HG03064 (cell line): ENCODE data around the gene DDX60.
"Not testable (repeated sequence)": the region's sequence is repeated elsewhere in the genome, so short reads cannot be mapped to it uniquely, and the experiment has no call there.

ENCODE experiments used
- ATAC-seq: cut with Tn5 transposase; IDR thresholded peaks from one replicate; pipeline ENCODE4 v1.9.1; 2021; ENCODE audit warnings: low read depth; ENCODE audit not compliant: unreplicated experiment

Gene DDX60, protein sequence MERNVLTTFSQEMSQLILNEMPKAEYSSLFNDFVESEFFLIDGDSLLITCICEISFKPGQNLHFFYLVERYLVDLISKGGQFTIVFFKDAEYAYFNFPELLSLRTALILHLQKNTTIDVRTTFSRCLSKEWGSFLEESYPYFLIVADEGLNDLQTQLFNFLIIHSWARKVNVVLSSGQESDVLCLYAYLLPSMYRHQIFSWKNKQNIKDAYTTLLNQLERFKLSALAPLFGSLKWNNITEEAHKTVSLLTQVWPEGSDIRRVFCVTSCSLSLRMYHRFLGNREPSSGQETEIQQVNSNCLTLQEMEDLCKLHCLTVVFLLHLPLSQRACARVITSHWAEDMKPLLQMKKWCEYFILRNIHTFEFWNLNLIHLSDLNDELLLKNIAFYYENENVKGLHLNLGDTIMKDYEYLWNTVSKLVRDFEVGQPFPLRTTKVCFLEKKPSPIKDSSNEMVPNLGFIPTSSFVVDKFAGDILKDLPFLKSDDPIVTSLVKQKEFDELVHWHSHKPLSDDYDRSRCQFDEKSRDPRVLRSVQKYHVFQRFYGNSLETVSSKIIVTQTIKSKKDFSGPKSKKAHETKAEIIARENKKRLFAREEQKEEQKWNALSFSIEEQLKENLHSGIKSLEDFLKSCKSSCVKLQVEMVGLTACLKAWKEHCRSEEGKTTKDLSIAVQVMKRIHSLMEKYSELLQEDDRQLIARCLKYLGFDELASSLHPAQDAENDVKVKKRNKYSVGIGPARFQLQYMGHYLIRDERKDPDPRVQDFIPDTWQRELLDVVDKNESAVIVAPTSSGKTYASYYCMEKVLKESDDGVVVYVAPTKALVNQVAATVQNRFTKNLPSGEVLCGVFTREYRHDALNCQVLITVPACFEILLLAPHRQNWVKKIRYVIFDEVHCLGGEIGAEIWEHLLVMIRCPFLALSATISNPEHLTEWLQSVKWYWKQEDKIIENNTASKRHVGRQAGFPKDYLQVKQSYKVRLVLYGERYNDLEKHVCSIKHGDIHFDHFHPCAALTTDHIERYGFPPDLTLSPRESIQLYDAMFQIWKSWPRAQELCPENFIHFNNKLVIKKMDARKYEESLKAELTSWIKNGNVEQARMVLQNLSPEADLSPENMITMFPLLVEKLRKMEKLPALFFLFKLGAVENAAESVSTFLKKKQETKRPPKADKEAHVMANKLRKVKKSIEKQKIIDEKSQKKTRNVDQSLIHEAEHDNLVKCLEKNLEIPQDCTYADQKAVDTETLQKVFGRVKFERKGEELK (N-terminal part only)

DNA sequence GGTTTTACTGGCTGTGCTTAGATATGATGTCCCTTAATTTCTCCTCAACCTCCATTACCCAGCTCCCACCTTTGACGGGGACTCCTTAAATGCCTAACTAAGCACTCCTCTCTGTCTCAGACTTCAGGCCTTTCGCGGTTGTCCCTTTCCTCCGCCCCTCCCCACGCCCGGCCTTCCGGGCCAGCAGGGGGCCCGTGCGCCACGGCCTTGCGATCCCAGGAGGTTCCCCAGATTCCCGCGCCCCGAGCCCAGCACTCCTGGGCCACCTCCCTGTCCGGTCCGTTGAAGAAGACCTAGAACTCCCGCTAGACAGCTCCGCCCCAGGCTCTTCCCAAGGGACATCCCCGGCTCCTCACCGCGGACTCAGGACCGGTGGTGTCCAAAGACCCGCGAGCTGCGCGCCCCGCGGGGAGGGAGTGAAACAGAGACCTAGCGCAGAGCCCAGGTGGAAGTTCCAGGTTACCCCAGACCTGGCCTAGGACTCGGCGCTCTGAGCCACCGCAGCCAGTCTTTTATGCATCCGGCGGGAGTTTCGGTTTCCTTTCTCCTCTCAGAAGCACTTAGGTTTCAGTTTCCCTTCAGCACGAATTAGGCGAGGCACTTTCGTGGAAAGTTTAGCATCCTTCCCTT, at the start of gene DDX60:
DDX60 (minus strand) TSS at position 487 of the 630 bp plus-strand sequence. CDS start 7,493 bp downstream, outside the sequence.
- ATAC-seq, result peak; percentile 99

DNA sequence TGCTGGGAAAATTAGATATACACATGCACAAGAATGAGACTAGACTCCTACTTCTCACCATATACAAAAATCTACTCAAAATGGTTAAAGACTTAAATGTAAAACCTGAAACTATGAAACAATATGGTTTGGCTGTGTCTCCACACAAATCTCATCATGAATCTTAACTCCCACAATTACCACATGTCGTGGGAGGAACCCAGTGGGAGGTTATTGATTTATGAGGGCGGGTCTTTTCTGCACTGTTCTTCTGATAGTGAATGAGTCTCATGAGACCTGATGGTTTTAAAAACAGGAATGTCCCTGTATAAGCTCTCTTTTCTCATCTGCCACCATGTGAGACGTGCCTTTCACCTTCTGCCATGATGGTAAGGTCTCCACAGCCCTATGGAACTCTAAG, 48.5 kb upstream of the DDX60 start:
- ATAC-seq, result no peak

DNA sequence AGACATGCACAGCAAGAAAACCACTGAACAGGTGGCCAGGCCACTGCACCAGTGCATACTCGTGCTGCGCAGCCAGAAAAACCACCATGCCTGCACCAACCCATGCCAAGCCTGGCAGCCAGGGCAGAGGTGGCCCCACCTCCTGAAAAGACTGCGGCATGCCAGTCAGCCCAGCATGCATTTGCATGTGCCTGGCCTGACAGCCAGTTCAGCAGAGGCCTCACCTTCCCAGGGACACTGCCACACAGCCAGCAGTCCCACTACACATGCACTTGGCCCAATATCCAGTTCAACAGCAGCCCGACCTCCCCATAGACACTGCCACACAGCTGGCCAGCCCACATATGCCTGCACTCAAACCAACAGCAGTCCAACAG, 43.5 kb upstream of the DDX60 start:
- no peak for ATAC-seq

DNA sequence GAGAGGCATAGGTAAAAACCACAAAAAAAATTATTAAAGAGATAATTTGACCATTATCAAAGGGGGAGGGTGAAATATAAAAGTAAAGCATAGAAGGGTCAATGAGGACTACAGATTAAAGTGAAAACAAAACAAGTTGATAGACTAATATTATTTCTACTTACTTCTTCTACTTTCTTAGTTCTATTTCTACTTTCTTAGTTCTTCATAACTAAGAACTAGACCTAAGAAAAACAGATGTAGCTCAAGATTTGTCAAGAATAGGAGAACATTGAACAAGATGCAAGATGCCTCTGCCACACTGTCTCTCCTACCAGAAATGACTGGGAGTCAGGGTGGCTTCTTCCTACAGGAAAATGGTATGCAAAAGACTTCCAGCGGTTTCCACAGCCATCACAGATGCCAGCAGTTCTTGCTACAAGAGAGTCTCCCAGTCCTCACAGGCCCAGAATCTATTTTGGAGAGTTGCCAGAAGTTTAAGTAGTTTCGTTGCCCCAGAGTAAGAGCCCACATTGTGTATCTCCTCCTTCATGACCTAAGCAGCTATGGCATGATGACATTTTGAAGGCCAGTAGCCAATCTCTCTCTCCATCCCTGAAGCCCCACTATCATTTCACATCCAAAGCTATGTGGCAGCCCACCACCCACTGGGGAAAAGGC, 42.9 kb upstream of the DDX60 start:
- peak; percentile 74 for ATAC-seq

DNA sequence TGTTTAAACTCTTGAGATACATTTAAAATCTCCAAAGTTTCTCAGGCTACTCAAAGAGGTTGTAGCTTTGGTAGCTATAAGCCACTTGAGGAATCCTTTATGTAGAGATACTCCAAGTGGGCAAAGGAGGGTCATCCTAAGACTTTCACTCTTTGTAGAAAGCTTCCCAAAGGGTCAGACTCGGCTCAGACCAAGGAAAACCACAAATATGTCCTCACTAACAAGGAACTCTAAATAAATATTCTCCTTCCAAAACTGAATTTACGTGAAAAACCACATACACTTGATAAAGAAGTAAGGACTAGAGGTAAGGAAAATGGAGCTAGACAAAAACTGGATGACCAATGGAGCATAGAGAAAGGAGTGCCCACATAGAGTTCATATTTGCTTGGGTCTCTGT, 41.7 kb upstream of the DDX60 start:
- no peak for ATAC-seq

DNA sequence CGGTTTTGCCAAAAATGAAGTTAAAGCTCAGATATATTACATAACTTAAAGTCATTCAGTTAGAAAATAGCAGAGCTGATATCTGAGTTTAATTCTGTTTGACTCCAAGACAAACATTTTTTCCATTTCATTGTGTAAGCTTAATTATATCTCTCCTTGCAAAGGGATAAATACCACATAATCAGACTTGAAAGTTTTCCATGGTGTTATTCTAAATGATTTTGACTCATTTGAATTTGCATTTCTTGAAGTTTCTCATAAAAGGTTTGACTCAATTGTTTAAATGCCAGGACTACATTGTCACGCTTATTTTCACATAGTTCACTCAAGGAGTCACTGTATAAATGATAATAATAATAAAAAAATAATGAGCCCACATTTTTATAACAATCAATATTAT, 39.4 kb upstream of the DDX60 start:
- no peak for ATAC-seq

DNA sequence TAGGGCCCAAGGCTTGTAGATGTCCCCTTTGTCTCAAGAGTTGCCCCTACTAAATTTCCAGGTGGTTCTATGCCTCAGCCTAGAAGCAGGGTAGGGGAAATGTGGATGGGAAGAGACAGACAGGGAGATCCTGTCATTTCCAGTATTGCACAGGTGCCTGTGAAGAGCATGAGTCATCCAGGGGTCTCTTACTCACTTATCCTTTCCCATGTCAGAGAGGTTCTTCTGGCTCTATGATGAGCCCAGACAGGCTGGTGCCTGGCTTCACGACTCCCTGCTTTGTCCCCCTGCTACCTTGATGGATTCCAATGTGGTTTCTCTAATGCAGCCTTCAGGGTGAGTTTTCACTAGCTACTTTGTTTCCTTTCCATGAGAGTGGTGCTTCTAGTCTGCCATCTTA, 35.2 kb upstream of the DDX60 start:
- ATAC-seq, result no peak

DNA sequence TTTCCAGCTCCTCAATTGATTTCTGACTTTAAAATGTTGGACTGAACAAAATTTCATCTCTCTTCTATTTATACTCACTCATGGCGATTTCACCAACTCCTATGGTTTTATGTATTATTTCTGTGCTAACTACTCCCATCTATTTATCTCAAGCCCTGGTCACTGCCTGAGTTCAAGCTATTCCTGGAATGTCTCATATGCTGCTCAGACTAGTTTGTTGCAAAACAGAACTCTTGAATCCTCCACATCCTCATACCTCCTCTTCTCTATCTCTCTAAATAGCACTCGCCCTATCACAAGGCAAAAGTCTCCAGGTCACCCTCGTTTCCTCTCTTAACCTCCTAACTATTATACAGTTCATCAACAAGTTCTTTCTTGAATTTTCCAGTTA, 19.0 kb upstream of the DDX60 start:
- no peak for ATAC-seq

DNA sequence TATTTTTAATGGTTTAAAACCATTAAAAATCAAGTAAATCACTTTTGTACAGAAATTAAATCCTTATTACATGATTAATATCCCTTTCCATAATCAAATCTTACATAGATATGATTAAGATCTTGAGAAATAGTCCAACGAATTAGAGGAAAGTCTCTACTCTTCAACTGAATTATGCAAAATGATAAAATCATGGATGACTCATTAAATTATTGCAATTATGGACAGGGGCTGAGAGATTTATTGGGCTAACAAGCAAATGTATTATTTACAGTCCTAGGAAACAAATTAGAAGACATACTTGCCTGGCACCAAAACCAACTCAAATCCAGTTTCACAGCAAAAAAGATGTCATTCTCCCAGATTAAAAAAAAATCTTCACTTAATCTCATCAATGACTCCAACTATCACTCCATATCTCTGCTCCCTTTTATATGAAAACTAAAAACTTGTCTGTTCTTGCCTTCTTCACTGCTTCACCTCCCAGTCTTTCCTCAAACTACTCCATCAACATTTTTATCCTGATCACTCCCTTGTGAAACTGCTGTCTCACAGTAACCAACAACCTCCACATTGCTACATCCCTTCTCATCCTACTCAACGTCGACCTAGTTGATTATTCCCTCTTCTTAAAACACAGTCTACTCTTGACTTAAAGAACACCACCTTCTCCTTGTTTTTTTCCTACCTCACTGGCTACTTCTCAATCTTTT, 18.4 kb upstream of the DDX60 start:
- ATAC-seq, result no peak

DNA sequence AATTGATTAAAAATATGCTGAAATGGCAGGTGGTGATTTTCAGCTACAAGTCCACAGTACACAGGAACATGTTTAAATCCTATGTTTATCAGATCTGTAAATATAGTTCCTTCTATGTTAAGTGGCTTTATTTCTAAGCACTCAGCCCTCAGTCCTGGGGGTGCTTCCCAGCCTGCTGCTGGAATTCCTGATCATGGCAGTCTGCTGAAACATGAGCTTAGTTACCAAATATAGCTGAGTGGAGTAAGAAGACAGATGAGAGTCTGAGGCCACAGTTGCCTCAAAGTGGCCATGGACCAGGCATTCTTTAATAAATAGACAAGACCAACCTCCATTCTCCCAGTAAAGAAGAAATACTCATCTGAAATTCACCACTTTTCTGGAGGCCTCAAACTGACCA, 17.1 kb upstream of the DDX60 start:
- no peak for ATAC-seq

DNA sequence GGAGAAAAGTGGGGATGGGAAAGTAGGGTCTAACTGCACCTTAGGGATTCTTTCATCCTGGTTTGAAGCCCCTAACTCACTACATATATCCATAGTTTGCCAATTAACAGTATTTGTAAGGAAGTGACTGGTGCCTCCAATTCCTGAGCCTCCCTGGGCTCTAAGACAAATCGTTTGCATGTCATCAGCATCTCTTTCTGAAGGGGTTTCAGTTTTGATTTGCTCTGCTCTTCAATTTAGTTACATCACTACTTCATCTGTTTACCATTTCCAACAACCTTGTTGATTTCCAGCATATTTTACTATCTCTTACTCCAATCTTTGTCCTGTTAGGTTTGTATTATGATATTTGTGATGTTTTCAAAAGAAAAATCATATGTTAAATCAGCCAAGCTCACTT, 15.5 kb upstream of the DDX60 start:
- no peak for ATAC-seq

DNA sequence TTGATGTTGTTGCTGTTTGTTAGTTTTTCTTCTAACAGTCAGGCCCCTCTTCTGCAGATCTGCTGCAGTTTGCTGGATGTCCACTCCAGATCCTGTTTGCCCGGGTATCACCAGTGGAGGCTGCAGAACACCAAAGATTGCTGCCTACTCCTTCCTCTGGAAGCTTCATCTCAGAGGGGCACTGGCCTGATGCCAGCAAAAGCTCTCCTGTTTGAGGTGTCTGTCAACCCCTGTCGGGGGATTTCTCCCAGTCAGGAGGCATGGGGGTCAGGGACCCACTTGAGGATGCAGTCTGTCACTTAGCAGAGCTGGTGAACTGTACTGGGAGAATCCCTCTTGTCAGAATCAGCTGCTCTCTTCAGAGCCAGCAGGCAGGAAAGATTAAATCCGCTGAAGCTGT, 12.0 kb upstream of the DDX60 start:
- ATAC-seq, result not testable (repeated sequence)

DNA sequence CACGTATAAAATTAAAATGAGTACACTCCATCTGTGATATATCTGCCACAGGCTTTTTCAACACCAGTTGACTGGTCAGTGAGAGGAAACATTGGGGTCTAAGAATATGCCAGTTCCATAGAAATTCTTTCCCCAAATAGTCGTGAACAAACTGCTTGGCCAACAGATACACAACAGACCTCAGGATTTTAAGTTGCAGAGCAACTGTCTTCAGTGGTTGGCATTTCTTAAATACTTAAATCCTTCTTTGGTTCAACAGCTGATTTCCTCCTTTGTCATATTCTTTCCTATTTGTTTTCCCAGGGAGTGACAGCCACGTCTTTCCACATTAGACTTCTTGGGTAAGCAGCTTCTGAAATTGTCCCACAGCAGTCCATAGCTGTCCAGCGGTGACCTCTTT, 7.0 kb upstream of the DDX60 start:
- ATAC-seq, result no peak

DNA sequence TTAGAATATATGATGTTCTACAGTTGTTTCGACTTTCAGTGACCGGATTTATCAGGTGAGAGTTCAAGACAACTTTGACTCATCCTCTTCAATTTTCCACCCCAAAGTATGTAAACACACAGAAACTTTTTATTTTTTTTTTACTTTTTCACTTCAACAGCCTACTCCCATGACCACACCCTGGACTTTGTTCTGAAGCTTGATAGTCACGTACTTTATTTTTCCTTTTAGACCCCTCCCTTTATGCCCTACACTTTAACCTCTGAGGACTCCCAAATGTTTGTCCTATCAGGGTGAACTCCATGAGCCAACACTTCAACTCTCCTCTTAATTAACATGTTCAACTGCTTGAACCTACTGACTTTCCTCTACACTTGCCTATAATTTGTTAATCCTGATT, 2.5 kb upstream of the DDX60 start:
- no peak for ATAC-seq

DNA sequence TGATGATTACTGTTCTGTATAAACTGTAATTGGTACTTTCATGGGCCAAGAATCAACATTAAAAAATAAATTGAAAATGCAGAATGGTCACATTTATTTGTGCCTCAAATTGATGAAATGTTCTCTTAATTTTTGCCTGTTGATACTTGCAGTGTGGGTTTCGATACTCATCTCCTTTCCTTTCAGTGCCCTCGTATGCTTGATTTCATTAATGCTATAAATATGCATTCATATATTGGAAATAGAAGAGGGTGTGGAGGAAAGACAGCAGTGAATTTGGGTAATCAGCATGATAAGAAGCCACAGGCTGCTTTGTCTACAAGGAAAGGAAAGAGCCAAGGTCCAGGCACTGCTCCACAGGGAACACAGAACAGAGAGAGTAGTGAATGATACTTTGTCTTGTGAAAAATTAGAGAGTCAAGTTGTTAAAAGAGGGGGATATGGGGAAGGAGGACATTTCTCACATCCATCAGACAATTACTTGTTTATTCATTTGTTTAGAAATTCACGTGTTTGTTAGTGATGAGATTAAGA, 1.0 kb upstream of the DDX60 start:
- no peak for ATAC-seq

DNA sequence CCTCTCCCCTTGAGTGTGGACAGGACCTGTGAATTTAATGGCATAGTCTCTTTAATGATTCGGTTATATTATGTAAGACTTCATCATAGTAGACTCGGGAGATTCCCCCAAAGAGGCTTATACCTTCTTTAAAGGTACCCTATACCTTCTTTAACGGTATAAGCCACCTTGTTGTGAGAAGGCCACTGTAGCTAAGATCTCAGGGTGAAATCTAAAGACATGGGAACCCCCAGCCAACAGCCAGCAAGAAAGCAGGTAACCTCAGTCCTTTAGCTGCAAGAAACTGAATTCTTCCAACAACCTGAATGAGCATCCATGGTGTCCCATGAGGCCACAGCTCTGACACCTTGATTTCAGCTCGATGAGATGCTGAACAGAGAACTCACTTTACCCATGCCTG, 931 bp downstream of the DDX60 start:
- ATAC-seq, result no peak

DNA sequence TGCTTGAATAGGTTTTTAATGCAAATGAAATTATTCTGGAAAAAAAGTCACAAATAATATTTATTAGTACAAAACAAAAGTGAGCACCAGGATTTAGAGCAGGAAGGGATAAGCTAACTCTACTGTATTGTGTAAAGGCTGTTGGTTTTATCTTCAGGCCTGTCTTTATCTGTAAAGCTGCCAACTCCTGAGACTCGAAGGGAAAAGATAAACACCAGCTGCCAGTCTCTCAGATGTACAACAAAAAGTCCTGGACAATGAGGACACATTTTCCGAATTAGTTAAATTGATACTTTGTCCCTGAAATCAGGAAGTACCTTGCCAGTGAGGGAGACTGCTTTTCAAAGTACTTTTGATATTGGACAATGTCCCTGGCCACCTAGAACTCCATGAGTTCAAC, 8.8 kb downstream of the DDX60 start:
- ATAC-seq, result no peak

DNA sequence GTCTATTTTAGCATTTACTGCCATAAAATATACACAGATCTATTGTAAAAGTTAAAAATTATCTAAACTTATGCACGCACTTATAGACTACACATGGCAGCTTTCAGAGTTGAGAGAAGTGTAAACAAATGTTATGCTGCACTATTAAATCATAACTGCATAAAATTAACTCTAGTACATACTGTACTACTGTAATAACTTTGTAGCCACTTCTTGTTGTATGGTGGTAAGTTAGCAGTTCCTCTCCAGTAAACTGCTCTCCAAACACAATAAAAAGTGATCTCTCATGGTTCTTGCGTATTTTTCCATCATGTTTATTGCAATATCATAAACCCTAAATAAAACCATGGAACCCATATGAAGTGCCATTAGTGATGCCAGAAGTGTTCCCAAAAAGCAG, 9.6 kb downstream of the DDX60 start:
- ATAC-seq, result no peak

DNA sequence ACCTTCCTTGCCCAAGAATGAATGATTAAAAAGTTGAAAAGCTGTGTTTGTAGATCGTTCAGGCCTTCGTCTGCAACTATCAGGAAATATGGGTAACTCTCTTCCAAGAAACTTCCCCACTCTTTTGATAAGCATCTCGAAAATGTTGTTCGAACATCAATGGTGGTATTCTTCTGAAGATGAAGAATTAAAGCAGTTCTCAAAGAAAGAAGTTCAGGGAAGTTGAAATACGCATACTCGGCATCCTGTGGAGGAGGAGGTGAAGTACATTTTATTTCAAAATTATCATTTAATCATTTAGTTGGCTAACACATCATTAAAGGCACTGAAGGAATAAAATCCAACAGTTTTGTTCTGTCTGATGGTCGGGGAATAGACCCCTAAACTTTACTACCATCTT, 12.1 kb downstream of the DDX60 start:
- ATAC-seq, result no peak
